ENCODE data around the gene EHD2.

GRCh38 chr19:47778954-47779351, 65.7 kb downstream of the EHD2 start:
- no peak for TF ChIP-seq EP300 (IDR thresholded peaks at IDR 0.05; ENCODE audit: borderline replicate concordance)
- no peak for TF ChIP-seq TCF12 (IDR thresholded peaks at IDR 0.05; ENCODE audit: low read depth)
- TF ChIP-seq TAF1 (IDR thresholded peaks at IDR 0.05; ENCODE audit: low read depth) = no peak
- no peak for TF ChIP-seq EGR1 (IDR thresholded peaks at IDR 0.05)
- no peak for TF ChIP-seq FOXM1 (IDR thresholded peaks at IDR 0.05; ENCODE audit: borderline replicate concordance, low read depth)

Data from Ishikawa (cell line).